ENCODE data around the gene MBD3L3.
A peak's percentile ranks its signal among the peaks of the same experiment; 100 is the strongest.

Gene MBD3L3

DNA sequence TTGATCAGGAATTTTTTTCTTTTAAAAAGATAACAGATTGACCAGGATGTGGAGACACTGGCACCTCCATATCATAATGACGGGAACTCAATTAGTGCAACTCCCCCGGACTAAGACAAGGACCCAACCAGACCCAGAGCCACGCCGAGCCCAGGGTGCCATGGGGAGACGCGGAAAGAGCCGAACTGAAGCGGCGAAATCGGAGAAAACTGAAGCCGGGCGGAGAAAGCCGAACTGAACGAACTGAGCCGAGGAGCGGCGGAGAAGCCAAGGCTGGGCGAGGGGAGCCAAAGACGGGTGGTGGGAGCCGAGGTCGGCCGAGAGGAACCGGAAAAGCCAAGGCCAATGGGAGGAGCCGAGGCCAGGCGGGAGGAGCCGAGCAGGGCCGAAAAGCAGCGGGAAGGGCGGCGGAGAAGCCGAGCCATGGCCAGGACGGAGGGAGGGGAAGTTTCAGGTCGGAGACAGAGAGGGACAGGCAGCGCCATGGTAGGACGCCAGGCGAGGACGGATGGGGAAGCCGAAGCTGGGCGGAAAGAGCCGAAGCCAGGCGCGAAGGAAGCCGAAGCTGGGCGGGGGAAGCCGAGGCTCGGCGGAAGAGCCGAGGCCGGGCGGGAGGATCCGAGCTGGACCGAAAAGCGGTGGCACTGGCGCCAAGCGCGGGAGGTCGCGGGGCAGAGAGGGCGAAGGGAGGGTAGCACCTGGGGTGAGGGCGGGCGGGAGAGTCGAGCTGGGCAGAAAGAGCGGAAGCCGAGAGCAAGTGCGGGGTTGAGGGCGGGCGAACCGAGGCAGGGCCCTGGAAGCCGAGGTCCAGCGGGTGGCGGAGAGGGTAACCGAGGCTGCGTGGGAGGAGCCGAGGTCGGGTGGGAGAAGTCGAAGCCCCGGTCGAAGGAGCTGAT lies 40.5 kb upstream of the MBD3L3 start:
- H3K4me1 ChIP-seq: no peaks in the 10 kb centered on the region
- H3K36me3 ChIP-seq: no peaks in the 10 kb centered on the region
- DNase-seq: peak; percentile 92
- peak overlapping the region; percentile 68 for H3K4me3 ChIP-seq (ENCODE audit: low read depth, low read length)
- no peaks in the 10 kb centered on the region for H3K27me3 ChIP-seq
- no peaks in the 10 kb centered on the region for H3K9me3 ChIP-seq
- TF ChIP-seq, protein P1, sequence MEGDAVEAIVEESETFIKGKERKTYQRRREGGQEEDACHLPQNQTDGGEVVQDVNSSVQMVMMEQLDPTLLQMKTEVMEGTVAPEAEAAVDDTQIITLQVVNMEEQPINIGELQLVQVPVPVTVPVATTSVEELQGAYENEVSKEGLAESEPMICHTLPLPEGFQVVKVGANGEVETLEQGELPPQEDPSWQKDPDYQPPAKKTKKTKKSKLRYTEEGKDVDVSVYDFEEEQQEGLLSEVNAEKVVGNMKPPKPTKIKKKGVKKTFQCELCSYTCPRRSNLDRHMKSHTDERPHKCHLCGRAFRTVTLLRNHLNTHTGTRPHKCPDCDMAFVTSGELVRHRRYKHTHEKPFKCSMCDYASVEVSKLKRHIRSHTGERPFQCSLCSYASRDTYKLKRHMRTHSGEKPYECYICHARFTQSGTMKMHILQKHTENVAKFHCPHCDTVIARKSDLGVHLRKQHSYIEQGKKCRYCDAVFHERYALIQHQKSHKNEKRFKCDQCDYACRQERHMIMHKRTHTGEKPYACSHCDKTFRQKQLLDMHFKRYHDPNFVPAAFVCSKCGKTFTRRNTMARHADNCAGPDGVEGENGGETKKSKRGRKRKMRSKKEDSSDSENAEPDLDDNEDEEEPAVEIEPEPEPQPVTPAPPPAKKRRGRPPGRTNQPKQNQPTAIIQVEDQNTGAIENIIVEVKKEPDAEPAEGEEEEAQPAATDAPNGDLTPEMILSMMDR (IDR thresholded peaks at IDR 0.05; ENCODE audit: low read depth, low read length): no peak

GRCh38 chr19:7098096-7098495 lies 39.6 kb upstream of the MBD3L3 start:
- Histone ChIP-seq H3K9me3 (no peaks in the 10 kb centered on the region), H3K27me3 (no peaks in the 10 kb centered on the region), H3K4me1 (no peaks in the 10 kb centered on the region), H3K36me3 (no peaks in the 10 kb centered on the region), H3K4me3 (ENCODE audit: low read depth, low read length) (peak overlapping the region; percentile 68)
- TF ChIP-seq, protein P1 (IDR thresholded peaks at IDR 0.05; ENCODE audit: low read depth, low read length): no peak
- DNase-seq: no peak

DNA sequence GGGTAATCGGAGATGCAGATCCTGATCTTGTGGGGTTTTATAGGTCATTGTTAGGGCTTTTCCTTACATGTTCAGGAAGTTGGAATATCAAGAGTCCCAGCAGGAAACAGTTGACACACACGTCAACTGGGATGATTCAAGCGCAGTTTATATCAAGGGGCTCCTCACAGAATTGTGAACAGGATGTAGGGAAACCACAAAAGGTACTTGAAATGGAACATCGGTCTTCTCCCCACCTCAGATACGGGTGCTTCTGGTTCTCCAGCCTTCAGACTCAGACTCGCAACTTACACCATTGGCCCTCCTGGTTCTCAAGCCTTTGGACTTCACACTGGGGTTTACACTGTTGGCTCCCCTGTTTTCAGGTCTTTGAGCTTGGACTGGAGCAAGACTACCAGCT lies 30.5 kb upstream of the MBD3L3 start:
- Histone ChIP-seq H3K4me3 (ENCODE audit: low read depth, low read length) (no peak overlapping the region), H3K36me3 (peaks cover 9% of the 10 kb centered on the region), H3K4me1 (no peaks in the 10 kb centered on the region), H3K9me3 (peaks cover 1% of the 10 kb centered on the region; the same call in 1 of the 2 replicates), H3K27me3 (no peaks in the 10 kb centered on the region)
- TF ChIP-seq, protein P1 (IDR thresholded peaks at IDR 0.05; ENCODE audit: low read depth, low read length): no peak
- DNase-seq: no peak

- peaks cover 62% of the 10 kb centered on the region for H3K36me3 ChIP-seq
- H3K9me3 ChIP-seq: peaks cover 17% of the 10 kb centered on the region
- no peaks in the 10 kb centered on the region for H3K27me3 ChIP-seq
- DNase-seq: no peak
- H3K4me3 ChIP-seq (ENCODE audit: low read depth, low read length): no peak overlapping the region
- no peaks in the 10 kb centered on the region for H3K4me1 ChIP-seq
- TF ChIP-seq, protein P1 (IDR thresholded peaks at IDR 0.05; ENCODE audit: low read depth, low read length): no peak
Observed at GRCh38 chr19:7083076-7083956, 24.8 kb upstream of the MBD3L3 start.

GRCh38 chr19:7078008-7078407 lies 19.5 kb upstream of the MBD3L3 start:
- peaks cover 80% of the 10 kb centered on the region for H3K36me3 ChIP-seq
- no peaks in the 10 kb centered on the region for H3K4me1 ChIP-seq
- H3K27me3 ChIP-seq: no peaks in the 10 kb centered on the region
- TF ChIP-seq, protein P1 (IDR thresholded peaks at IDR 0.05; ENCODE audit: low read depth, low read length): no peak
- H3K4me3 ChIP-seq (ENCODE audit: low read depth, low read length): no peak overlapping the region
- DNase-seq: no peak
- peaks cover 6% of the 10 kb centered on the region for H3K9me3 ChIP-seq
